HepG2 (cell line): ENCODE measurements around the gene EFS. TPM values are rescaled to one million over a fixed set of nuclear protein-coding genes. Genes with fewer than 3 reads are reported as not detected.

Experiments
- BORCS8-MEF2B ChIP-seq: sonication (generic); formaldehyde crosslinking; IDR thresholded peaks from 2 replicates; pipeline ENCODE4 v1.8.0; 2022; ENCODE audit warnings: mild to moderate bottlenecking, missing genetic modification reagents
- CBFB ChIP-seq: sonication (generic); formaldehyde crosslinking; IDR thresholded peaks from 2 replicates; pipeline ENCODE4 v1.4.0; 2020; ENCODE audit warnings: missing genetic modification reagents
- EZH2 ChIP-seq: conservative IDR thresholded peaks from 2 replicates; pipeline ENCODE4 v1.6.1; 2012; ENCODE audit warnings: mild to moderate bottlenecking, low read depth, low read length, moderate library complexity
- NFE2 ChIP-seq: sonication (generic); formaldehyde crosslinking; IDR thresholded peaks from 2 replicates; pipeline ENCODE4 v1.4.0; 2020; ENCODE audit warnings: missing genetic modification reagents
- POLR2A ChIP-seq, 2 experiments: IDR thresholded peaks; 2 replicates each; pipeline ENCODE4 v1.6.1; 2011; ENCODE audit warnings: low read depth in 2 of 2, low read length in 2 of 2, mild to moderate bottlenecking in 1 of 2, moderate library complexity in 1 of 2; ENCODE audit not compliant: insufficient read depth in 1 of 2
- RAD21 ChIP-seq: fragments of 450-650 bp; formaldehyde crosslinking; IDR thresholded peaks from 2 replicates; pipeline ENCODE4 v1.5.0; 2020; ENCODE audit warnings: mild to moderate bottlenecking
- ZFYVE20 ChIP-seq: sonication (generic); formaldehyde crosslinking; IDR thresholded peaks from 2 replicates; pipeline ENCODE4 v1.8.0; 2023; ENCODE audit warnings: low read depth, mild to moderate bottlenecking, moderate library complexity, missing genetic modification reagents, borderline replicate concordance
- ZMYM2 ChIP-seq: sonication (generic); formaldehyde crosslinking; IDR thresholded peaks from 2 replicates; pipeline ENCODE4 v1.8.0; 2022; ENCODE audit warnings: mild to moderate bottlenecking, missing genetic modification reagents
- ZNF33B ChIP-seq: sonication (generic); formaldehyde crosslinking; IDR thresholded peaks from 2 replicates; pipeline ENCODE4 v1.5.1; 2020; ENCODE audit warnings: mild to moderate bottlenecking, missing genetic modification reagents
- ZNF446 ChIP-seq: sonication (generic); formaldehyde crosslinking; IDR thresholded peaks from 2 replicates; pipeline ENCODE4 v1.5.0; 2020; ENCODE audit warnings: mild to moderate bottlenecking, missing genetic modification reagents
- ZNF660 ChIP-seq: sonication (generic); formaldehyde crosslinking; IDR thresholded peaks from 2 replicates; pipeline ENCODE4 v1.5.1; 2020; ENCODE audit warnings: mild to moderate bottlenecking, low read depth, missing genetic modification reagents, borderline replicate concordance
- polyA plus RNA-seq, 8 experiments: library from polyadenylated mRNA; depleted of rRNA in 3 of 8; stranded (reverse) in 7 of 8; unstranded in 1 of 8; fragments of >200 nt; fragmentation: Illumina TruSeq in 4 of 8; extraction: Trizol in 4 of 8; gene quantifications; 2 replicates each; pipeline versions ENCODE4 v1.2.1 to v1.2.3, GENCODE V29; 2011 to 2016; ENCODE audit warnings: low read depth in 4 of 8, missing spikeins in 1 of 8, mixed read lengths in 1 of 8; ENCODE audit not compliant: insufficient read depth in 1 of 8
- total RNA-seq, 5 experiments: library from RNA; depleted of rRNA; stranded (reverse); fragments of >200 nt; fragmentation: Illumina TruSeq; extraction: Trizol; gene quantifications; 2 replicates each; pipeline ENCODE4 v1.2.3, GENCODE V29; 2016; ENCODE audit warnings: low read depth in 1 of 5
- TF ChIP-seq, protein P1 (sequence below): sonication (generic); formaldehyde crosslinking; IDR thresholded peaks from 2 replicates; pipeline ENCODE4 v1.5.1; 2020; ENCODE audit warnings: missing genetic modification reagents, mild to moderate bottlenecking, borderline replicate concordance
- TF ChIP-seq, protein P2 (sequence below): sonication (generic); formaldehyde crosslinking; IDR thresholded peaks from 2 replicates; pipeline ENCODE4 v1.4.0; 2020; ENCODE audit warnings: mild to moderate bottlenecking, missing genetic modification reagents, borderline replicate concordance
- TF ChIP-seq, protein P3 (sequence below): sonication (generic); formaldehyde crosslinking; IDR thresholded peaks from 2 replicates; pipeline ENCODE4 v1.5.1; 2020; ENCODE audit warnings: mild to moderate bottlenecking, missing genetic modification reagents, moderate library complexity
- TF ChIP-seq, protein P4 (sequence below): sonication (generic); formaldehyde crosslinking; IDR thresholded peaks from 2 replicates; pipeline ENCODE4 v1.5.1; 2020; ENCODE audit warnings: mild to moderate bottlenecking, missing genetic modification reagents, borderline replicate concordance

The EFS gene
- total and polyA plus RNA-seq, 2 of the 13 experiments (the other 11 are each of a cell fraction or from before 2014, with no cell fraction given), result not detected

DNA sequence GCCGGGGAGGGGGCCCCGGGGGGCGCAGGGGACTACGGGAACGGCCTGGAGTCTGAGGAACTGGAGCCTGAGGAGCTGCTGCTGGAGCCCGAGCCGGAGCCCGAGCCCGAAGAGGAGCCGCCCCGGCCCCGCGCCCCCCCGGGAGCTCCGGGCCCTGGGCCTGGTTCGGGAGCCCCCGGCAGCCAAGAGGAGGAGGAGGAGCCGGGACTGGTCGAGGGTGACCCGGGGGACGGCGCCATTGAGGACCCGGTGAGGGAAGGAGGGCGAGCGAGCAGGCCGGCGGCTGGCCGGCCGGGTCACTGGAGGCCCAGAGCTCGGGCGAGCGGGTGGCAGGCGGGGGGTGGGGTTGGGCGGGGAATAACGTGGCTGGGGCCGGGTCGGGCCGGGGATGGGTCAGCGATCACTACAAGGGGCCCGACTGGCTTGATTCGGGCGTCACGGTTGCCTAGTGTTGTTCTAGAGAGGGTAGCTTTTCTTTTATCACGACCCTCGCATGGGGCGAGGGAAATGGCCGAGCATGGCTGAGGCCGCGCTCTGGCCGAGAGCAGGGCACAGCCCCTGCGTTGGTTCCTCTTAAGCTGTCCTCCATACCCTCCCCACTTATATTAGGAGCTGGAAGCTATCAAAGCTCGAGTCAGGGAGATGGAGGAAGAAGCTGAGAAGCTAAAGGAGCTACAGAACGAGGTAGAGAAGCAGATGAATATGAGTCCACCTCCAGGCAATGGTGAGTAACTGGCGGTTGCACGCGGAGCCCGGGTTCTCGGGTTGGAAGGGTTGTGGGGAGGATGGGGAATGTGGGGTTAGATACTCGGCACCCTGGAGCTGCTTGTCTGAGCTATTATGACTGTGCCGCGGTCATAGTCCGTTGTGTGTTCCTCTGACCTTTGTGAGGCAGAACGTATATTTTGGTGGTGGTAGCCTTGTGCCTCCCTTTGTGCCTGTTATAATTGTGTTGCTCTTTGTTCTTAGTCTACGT lies 43.1 kb downstream of the EFS start (continued):
- TF ChIP-seq ZNF33B (CRISPR knock-in tag) (peak; percentile 48; the same call in 1 of the 2 replicates), ZNF660 (CRISPR knock-in tag) (no peak), ZNF446 (peak; percentile 93), RAD21 (CRISPR knock-in tag) (peak; percentile 9; the same call in 1 of the 2 replicates), NFE2 (CRISPR knock-in tag) (no peak), ZMYM2 (CRISPR knock-in tag) (no peak), CBFB (CRISPR knock-in tag) (0 out of 2 replicates have a peak, but pooled peaks have one; percentile 9), BORCS8-MEF2B (peak; percentile 97), POLR2A (IDR thresholded peaks at IDR 0.05; ENCODE audit: insufficient read depth in 1 of 2, low read depth in 2 of 2, low read length in 2 of 2) (peak in 1 of 2 experiments; percentile 95; a peak in 2 of 4 replicates), EZH2 (no peak), ZFYVE20 (CRISPR knock-in tag) (peak; percentile 40; the same call in 1 of the 2 replicates)
- TF ChIP-seq, protein P1, sequence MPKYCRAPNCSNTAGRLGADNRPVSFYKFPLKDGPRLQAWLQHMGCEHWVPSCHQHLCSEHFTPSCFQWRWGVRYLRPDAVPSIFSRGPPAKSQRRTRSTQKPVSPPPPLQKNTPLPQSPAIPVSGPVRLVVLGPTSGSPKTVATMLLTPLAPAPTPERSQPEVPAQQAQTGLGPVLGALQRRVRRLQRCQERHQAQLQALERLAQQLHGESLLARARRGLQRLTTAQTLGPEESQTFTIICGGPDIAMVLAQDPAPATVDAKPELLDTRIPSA (CRISPR knock-in tag), result no peak; the same call in 1 of the 2 replicates
- TF ChIP-seq, protein P2, sequence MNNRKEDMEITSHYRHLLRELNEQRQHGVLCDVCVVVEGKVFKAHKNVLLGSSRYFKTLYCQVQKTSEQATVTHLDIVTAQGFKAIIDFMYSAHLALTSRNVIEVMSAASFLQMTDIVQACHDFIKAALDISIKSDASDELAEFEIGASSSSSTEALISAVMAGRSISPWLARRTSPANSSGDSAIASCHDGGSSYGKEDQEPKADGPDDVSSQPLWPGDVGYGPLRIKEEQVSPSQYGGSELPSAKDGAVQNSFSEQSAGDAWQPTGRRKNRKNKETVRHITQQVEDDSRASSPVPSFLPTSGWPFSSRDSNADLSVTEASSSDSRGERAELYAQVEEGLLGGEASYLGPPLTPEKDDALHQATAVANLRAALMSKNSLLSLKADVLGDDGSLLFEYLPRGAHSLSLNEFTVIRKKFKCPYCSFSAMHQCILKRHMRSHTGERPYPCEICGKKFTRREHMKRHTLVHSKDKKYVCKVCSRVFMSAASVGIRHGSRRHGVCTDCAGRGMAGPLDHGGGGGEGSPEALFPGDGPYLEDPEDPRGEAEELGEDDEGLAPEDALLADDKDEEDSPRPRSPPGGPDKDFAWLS (CRISPR knock-in tag), result no peak
- TF ChIP-seq, protein P3, sequence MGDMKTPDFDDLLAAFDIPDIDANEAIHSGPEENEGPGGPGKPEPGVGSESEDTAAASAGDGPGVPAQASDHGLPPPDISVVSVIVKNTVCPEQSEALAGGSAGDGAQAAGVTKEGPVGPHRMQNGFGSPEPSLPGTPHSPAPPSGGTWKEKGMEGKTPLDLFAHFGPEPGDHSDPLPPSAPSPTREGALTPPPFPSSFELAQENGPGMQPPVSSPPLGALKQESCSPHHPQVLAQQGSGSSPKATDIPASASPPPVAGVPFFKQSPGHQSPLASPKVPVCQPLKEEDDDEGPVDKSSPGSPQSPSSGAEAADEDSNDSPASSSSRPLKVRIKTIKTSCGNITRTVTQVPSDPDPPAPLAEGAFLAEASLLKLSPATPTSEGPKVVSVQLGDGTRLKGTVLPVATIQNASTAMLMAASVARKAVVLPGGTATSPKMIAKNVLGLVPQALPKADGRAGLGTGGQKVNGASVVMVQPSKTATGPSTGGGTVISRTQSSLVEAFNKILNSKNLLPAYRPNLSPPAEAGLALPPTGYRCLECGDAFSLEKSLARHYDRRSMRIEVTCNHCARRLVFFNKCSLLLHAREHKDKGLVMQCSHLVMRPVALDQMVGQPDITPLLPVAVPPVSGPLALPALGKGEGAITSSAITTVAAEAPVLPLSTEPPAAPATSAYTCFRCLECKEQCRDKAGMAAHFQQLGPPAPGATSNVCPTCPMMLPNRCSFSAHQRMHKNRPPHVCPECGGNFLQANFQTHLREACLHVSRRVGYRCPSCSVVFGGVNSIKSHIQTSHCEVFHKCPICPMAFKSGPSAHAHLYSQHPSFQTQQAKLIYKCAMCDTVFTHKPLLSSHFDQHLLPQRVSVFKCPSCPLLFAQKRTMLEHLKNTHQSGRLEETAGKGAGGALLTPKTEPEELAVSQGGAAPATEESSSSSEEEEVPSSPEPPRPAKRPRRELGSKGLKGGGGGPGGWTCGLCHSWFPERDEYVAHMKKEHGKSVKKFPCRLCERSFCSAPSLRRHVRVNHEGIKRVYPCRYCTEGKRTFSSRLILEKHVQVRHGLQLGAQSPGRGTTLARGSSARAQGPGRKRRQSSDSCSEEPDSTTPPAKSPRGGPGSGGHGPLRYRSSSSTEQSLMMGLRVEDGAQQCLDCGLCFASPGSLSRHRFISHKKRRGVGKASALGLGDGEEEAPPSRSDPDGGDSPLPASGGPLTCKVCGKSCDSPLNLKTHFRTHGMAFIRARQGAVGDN (CRISPR knock-in tag), result peak; percentile 64
- TF ChIP-seq, protein P4, sequence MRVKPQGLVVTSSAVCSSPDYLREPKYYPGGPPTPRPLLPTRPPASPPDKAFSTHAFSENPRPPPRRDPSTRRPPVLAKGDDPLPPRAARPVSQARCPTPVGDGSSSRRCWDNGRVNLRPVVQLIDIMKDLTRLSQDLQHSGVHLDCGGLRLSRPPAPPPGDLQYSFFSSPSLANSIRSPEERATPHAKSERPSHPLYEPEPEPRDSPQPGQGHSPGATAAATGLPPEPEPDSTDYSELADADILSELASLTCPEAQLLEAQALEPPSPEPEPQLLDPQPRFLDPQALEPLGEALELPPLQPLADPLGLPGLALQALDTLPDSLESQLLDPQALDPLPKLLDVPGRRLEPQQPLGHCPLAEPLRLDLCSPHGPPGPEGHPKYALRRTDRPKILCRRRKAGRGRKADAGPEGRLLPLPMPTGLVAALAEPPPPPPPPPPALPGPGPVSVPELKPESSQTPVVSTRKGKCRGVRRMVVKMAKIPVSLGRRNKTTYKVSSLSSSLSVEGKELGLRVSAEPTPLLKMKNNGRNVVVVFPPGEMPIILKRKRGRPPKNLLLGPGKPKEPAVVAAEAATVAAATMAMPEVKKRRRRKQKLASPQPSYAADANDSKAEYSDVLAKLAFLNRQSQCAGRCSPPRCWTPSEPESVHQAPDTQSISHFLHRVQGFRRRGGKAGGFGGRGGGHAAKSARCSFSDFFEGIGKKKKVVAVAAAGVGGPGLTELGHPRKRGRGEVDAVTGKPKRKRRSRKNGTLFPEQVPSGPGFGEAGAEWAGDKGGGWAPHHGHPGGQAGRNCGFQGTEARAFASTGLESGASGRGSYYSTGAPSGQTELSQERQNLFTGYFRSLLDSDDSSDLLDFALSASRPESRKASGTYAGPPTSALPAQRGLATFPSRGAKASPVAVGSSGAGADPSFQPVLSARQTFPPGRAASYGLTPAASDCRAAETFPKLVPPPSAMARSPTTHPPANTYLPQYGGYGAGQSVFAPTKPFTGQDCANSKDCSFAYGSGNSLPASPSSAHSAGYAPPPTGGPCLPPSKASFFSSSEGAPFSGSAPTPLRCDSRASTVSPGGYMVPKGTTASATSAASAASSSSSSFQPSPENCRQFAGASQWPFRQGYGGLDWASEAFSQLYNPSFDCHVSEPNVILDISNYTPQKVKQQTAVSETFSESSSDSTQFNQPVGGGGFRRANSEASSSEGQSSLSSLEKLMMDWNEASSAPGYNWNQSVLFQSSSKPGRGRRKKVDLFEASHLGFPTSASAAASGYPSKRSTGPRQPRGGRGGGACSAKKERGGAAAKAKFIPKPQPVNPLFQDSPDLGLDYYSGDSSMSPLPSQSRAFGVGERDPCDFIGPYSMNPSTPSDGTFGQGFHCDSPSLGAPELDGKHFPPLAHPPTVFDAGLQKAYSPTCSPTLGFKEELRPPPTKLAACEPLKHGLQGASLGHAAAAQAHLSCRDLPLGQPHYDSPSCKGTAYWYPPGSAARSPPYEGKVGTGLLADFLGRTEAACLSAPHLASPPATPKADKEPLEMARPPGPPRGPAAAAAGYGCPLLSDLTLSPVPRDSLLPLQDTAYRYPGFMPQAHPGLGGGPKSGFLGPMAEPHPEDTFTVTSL (CRISPR knock-in tag), result no peak
